ENCODE measurements around the gene MEGF11. TPM values are rescaled to one million over a fixed set of nuclear protein-coding genes. Genes with fewer than 3 reads are reported as not detected.

Gene MEGF11
- total RNA-seq, 4 donors from 2014 or later = not detected

- no peaks in the 10 kb centered on the region for H3K9me3 ChIP-seq
- H3K27ac ChIP-seq = no peak overlapping the region
- H3K27me3 ChIP-seq = no peaks in the 10 kb centered on the region
- TF ChIP-seq CTCF (IDR thresholded peaks at IDR 0.05) (no peak), POLR2A (IDR thresholded peaks at IDR 0.05) (no peak)
- H3K36me3 ChIP-seq = no peaks in the 10 kb centered on the region
- no peak overlapping the region for H3K4me3 ChIP-seq
- DNase-seq = no peak
- no peaks in the 10 kb centered on the region for H3K4me1 ChIP-seq
These were observed 64.3 kb downstream of the MEGF11 start for GRCh38 chr15:66189291-66189690.

GRCh38 chr15:66188464-66188863 is 65.1 kb downstream of the MEGF11 start:
- H3K4me1 ChIP-seq = no peaks in the 10 kb centered on the region
- H3K27ac ChIP-seq = no peak overlapping the region
- H3K4me3 ChIP-seq = no peak overlapping the region
- H3K9me3 ChIP-seq = no peaks in the 10 kb centered on the region
- no peak for DNase-seq
- H3K27me3 ChIP-seq = no peaks in the 10 kb centered on the region
- no peaks in the 10 kb centered on the region for H3K36me3 ChIP-seq
- TF ChIP-seq CTCF (IDR thresholded peaks at IDR 0.05) (no peak), POLR2A (IDR thresholded peaks at IDR 0.05) (no peak)

- no peak for DNase-seq
- H3K9me3 ChIP-seq = no peaks in the 10 kb centered on the region
- no peaks in the 10 kb centered on the region for H3K4me1 ChIP-seq
- H3K36me3 ChIP-seq = no peaks in the 10 kb centered on the region
- H3K27ac ChIP-seq = no peak overlapping the region
- H3K27me3 ChIP-seq = no peaks in the 10 kb centered on the region
- no peak overlapping the region for H3K4me3 ChIP-seq
- TF ChIP-seq POLR2A (IDR thresholded peaks at IDR 0.05) = no peak
- TF ChIP-seq CTCF (IDR thresholded peaks at IDR 0.05) = no peak
These were observed 66.3 kb downstream of the MEGF11 start for GRCh38 chr15:66187271-66187670.

GRCh38 chr15:66186049-66186825 is 67.3 kb downstream of the MEGF11 start:
- H3K27ac ChIP-seq = no peak overlapping the region
- no peak for TF ChIP-seq POLR2A (IDR thresholded peaks at IDR 0.05)
- TF ChIP-seq CTCF (IDR thresholded peaks at IDR 0.05) = no peak
- H3K27me3 ChIP-seq = no peaks in the 10 kb centered on the region
- no peaks in the 10 kb centered on the region for H3K9me3 ChIP-seq
- no peaks in the 10 kb centered on the region for H3K36me3 ChIP-seq
- no peaks in the 10 kb centered on the region for H3K4me1 ChIP-seq
- no peak for DNase-seq
- H3K4me3 ChIP-seq = no peak overlapping the region

GRCh38 chr15:66184936-66185790 is 68.4 kb downstream of the MEGF11 start:
- H3K4me3 ChIP-seq = no peak overlapping the region
- H3K36me3 ChIP-seq = no peaks in the 10 kb centered on the region
- no peaks in the 10 kb centered on the region for H3K4me1 ChIP-seq
- TF ChIP-seq CTCF (IDR thresholded peaks at IDR 0.05) (no peak), POLR2A (IDR thresholded peaks at IDR 0.05) (no peak)
- no peaks in the 10 kb centered on the region for H3K27me3 ChIP-seq
- no peaks in the 10 kb centered on the region for H3K9me3 ChIP-seq
- H3K27ac ChIP-seq = peak overlapping the region in 1 of 4 donors; percentile 26
- DNase-seq = no peak

Data from Peyer's patch (tissue), 4 donors.